Lung (tissue), 12 donors: Measurements from ENCODE around the gene VGLL4. TPM values are rescaled to one million over a fixed set of nuclear protein-coding genes. Genes with fewer than 3 reads are reported as not detected.

Experiments
- ATAC-seq: fragments of 200-7000 bp; cut with Tn5 transposase; one replicate; pipeline ENCODE4 v1.9.1; 2020; ENCODE audit warnings: moderate number of reproducible peaks; ENCODE audit not compliant: insufficient read depth, low FRiP score
- DNase-seq, 3 donors: peaks; one replicate each; pipeline ENCODE4 v3.0.0-alpha.2; 2013 to 2017
- H3K27ac ChIP-seq, 2 donors: one replicate each; pipeline ENCODE4 v1.5.1; 2013; ENCODE audit warnings: mild to moderate bottlenecking in 2 of 2, moderate library complexity in 2 of 2, control low read depth in 1 of 2, inconsistent platforms in 1 of 2, low read depth in 1 of 2, low read length in 1 of 2
- H3K27me3 ChIP-seq, 3 donors: one replicate each; pipeline ENCODE4 v1.5.1; 2013; ENCODE audit warnings: low read length in 2 of 3; ENCODE audit not compliant: control insufficient read depth in 3 of 3, insufficient read depth in 3 of 3
- H3K36me3 ChIP-seq, 4 donors: one replicate each; pipeline ENCODE4 v1.5.1; 2013; ENCODE audit warnings: low read length in 4 of 4, mild to moderate bottlenecking in 1 of 4, moderate library complexity in 1 of 4; ENCODE audit not compliant: control insufficient read depth in 4 of 4, insufficient read depth in 4 of 4
- H3K4me1 ChIP-seq, 5 donors: one replicate each; pipeline ENCODE4 v1.5.1; 2013; ENCODE audit warnings: low read length in 5 of 5, mild to moderate bottlenecking in 2 of 5, moderate library complexity in 1 of 5; ENCODE audit not compliant: control insufficient read depth in 5 of 5, insufficient read depth in 5 of 5
- H3K4me3 ChIP-seq: one replicate; pipeline ENCODE4 v1.5.1; 2013; ENCODE audit warnings: mild to moderate bottlenecking, control low read depth, moderate library complexity
- H3K9ac ChIP-seq, 2 donors: one replicate each; pipeline ENCODE4 v1.5.1; 2013; ENCODE audit warnings: low read length in 2 of 2, control low read depth in 1 of 2; ENCODE audit not compliant: insufficient read depth in 1 of 2
- H3K9me3 ChIP-seq, 4 donors: one replicate each; pipeline ENCODE4 v1.5.1; 2013; ENCODE audit warnings: low read length in 3 of 4, mild to moderate bottlenecking in 1 of 4, moderate library complexity in 1 of 4; ENCODE audit not compliant: control insufficient read depth in 4 of 4, insufficient read depth in 3 of 4
- CTCF ChIP-seq: IDR thresholded peaks from 2 replicates; pipeline ENCODE4 v1.5.1; 2012; ENCODE audit warnings: mild to moderate bottlenecking; ENCODE audit errors: control extremely low read depth, extremely low read depth
- WGBS, 2 donors: extraction: QIAGEN DNeasy Blood & Tissue Kit; methylation state at CpG; one replicate each; pipeline ENCODE4 v1.1.7; 2013; 5-methylcytosine and 5-hydroxymethylcytosine counted together
- polyA plus RNA-seq, 2 donors: library from polyadenylated mRNA; stranded (reverse); fragments of 200-250 nt; gene quantifications; one replicate each; pipeline ENCODE4 v1.2.1, GENCODE V29; 2013
- total RNA-seq, 2 donors: library from RNA; depleted of rRNA in 1 of 2; stranded (reverse); fragments of >200 nt in 1 of 2; gene quantifications; one replicate each; pipeline ENCODE4 v1.2.1, GENCODE V29; 2014 to 2021
- donor health status: control.
- donor health status: control.
- donor health status: Bipolar disorder and iron deficiency.
- donor health status: healthy.
- donor health status: DM: yes; HTN: yes; CAD: no.

Gene VGLL4
- total and polyA plus RNA-seq, 4 donors = 30.5 to 94.1 (median 39.3) TPM

- TF ChIP-seq CTCF = no peak
- Histone ChIP-seq H3K36me3 (peaks cover 0 to 29% (median 20%) of the 10 kb centered on the region in 4 donors), H3K27ac (peak overlapping the region; percentile 82 to 89), H3K4me3 (no peak overlapping the region), H3K27me3 (no peaks in the 10 kb centered on the region), H3K9ac (no peak overlapping the region), H3K4me1 (peaks cover 0 to 24% (median 0%) of the 10 kb centered on the region in 5 donors), H3K9me3 (no peaks in the 10 kb centered on the region)
- no peak for ATAC-seq
- 71 to 76% methylated on average over 29 of the region's 29 CpGs for WGBS, 2 donors
- no peak for DNase-seq
Measured at GRCh38 chr3:11568503-11569155, 75.1 kb downstream of the VGLL4 start.

- no peak for ATAC-seq
- Histone ChIP-seq H3K4me1 (peaks cover 0 to 24% (median 0%) of the 10 kb centered on the region in 5 donors), H3K27ac (peak overlapping the region; percentile 82 to 89), H3K36me3 (peaks cover 0 to 34% (median 26%) of the 10 kb centered on the region in 4 donors), H3K9me3 (no peaks in the 10 kb centered on the region), H3K9ac (no peak overlapping the region), H3K4me3 (no peak overlapping the region), H3K27me3 (no peaks in the 10 kb centered on the region)
- WGBS, 2 donors = 90 to 94% methylated on average over 27 of the region's 27 CpGs
- no peak for DNase-seq
- no peak for TF ChIP-seq CTCF
Measured at GRCh38 chr3:11567516-11568467, 75.9 kb downstream of the VGLL4 start.

GRCh38 chr3:11566916-11567315 is 76.8 kb downstream of the VGLL4 start:
- Histone ChIP-seq H3K9me3 (no peaks in the 10 kb centered on the region), H3K36me3 (peaks cover 0 to 41% (median 27%) of the 10 kb centered on the region in 4 donors), H3K4me3 (no peak overlapping the region), H3K27me3 (no peaks in the 10 kb centered on the region), H3K4me1 (peaks cover 0 to 30% (median 7%) of the 10 kb centered on the region in 5 donors), H3K27ac (no peak overlapping the region), H3K9ac (no peak overlapping the region)
- no peak for ATAC-seq
- WGBS, 2 donors = 93 to 95% methylated on average over 17 of the region's 17 CpGs
- DNase-seq = no peak
- TF ChIP-seq CTCF = no peak
